Skeletal muscle cell (primary cell): ENCODE data around the gene CERCAM.
"Not testable (repeated sequence)": the region's sequence is repeated elsewhere in the genome, so short reads cannot be mapped to it uniquely, and the experiment has no call there.

Source experiments
- DNase-seq: peaks from one replicate; pipeline ENCODE4 v3.0.0-alpha.2; 2010; ENCODE audit warnings: low read depth
- H3K4me3 ChIP-seq: 2 replicates; pipeline ENCODE4 v1.5.1; 2011; ENCODE audit warnings: low read depth, mild to moderate bottlenecking, control low read depth, low read length, moderate library complexity

Gene CERCAM

DNA sequence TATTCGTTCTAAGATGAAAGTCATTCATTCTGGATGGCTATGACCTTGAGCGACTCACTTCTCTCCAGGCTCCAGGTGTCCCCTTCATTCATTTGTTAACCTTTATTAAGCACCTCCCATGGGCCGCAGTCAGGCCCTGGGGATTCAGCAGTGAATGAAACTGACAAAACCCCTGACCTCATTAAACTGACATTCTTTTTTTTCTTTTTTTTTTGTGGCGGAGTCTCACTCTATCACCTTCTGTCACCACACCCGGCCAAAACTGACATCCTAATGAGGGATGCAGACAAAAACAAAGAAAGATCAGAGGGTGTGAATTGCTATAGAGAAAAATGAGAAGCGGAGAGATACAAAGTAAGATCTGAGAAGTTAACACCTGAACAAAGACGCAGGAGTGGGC lies 18.6 kb downstream of the CERCAM start:
- no peak for DNase-seq
- H3K4me3 ChIP-seq: no peak overlapping the region

DNA sequence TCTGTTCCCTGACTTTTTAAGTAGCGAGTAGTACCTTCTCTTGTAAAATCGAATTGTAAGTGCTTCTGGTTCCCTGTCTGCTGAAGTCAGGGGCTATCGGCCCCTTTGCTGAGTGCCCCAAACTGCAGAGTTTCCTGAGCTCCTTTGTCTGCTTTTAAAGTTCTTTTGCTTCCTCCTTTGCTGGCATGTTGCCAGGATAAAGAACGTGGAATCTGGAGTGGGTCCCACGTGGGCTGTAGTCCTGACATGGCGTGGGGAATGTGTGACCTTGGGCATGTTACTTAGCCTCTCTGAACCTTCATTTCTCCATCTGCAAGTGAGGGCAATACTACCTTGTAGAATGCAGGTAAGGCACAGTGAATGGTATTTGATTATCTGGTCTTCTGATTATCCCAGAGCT lies 21.5 kb downstream of the CERCAM start:
- no peak overlapping the region for H3K4me3 ChIP-seq
- no peak for DNase-seq

DNA sequence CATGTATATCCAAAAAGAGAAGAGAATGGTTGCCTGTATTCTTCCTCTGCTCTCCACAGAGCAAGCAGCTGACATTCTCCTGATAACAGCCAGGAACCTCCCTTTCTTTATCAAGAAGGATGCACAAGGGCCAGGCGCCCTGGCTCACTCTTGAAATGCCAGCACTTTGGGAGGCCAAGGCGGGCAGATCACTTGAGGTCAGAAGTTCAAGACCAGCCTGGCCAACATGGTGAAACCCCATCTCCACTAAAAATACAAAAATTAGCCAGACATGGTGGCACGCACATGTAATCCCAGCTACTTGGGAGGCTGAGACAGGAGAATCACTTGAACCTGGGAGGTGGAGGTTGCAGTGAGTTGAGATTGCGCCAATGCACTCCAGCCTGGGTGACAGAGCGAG lies 25.8 kb downstream of the CERCAM start:
- not testable (repeated sequence) for H3K4me3 ChIP-seq, DNase-seq

DNA sequence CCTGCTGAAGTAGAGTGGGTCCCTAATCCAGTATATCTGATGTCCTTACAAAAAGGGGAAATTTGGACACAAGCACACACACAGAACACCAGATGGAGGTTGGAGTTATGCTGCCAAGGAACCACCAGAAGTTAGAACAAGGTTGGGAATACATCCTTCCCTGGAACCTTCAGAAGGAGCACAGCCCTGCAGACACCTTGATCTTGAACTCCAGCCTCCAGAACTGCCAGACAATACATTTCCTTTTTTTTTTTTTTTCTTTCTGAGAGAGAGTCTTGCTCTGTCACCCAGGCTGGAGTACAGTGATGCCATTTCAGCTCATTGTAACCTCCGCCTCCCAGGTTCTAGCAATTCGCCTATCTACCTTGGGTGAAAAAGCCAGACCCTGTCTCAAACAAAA lies 28.1 kb downstream of the CERCAM start:
- no peak overlapping the region for H3K4me3 ChIP-seq
- no peak for DNase-seq

DNA sequence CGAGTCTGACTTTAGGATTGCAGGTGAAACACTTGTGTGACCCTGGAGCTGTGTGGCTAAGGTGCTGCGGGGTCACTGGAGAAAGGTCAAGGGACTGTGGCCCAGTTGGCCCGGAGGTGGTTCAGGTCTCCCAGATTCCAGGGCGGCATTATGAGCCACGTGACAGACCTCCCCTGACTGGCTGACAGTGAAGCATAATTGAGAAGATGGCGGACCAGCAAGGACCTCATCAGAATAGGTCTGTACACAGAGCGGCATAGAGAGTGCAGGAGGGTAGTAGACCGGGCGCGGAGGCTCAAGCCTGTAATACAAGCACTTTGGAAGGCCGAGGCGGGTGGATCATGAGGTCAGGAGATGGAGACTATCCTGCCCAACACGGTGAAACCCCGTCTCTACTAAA lies 34.3 kb downstream of the CERCAM start:
- H3K4me3 ChIP-seq: no peak overlapping the region
- no peak for DNase-seq

DNA sequence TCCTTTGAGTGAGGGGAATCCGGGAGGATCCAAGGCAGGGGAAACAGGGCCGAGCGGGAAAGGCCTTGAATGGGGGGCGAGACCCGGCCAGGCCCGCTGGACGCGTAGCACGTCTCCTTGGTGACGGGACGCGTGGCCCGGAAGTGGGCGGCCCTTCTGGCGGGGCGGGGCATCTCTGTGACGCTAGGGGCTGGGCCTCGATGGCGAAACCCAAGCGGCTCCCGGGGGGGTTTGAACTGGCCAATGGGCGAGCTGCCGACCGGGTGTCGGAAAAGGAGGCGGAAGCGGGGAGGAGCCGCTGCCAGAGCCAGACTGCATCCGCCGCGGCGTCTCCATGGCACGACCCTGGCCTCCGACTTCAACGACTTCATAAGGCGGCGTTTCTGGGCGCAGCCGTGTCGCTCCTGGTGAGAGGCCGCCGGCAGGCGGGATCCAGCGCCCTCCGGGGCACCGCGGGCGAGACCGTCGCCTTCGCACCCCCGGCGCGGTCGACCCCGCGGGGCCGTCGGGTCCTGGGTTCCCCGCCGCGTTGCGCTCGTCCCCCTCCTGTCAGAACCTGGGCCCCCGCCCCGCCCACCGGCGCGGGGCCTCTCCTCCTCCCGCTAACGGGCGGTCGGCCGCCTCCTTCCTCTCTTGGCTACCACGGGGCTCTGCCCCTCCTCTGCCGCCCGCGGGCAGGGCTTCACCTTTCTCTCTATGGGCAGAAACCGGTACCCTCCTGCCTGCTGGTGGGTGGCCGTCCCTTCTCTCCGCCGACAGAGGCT lies 35.4 kb downstream of the CERCAM start, which contains the start of gene ODF2:
ODF2 (plus strand) TSS at position 158 of the 764 bp plus-strand sequence; CDS start at position 244, 86 bp downstream.
- peak within 1 kb of the TSS; percentile 95 for H3K4me3 ChIP-seq
- peak; percentile 81 for DNase-seq

DNA sequence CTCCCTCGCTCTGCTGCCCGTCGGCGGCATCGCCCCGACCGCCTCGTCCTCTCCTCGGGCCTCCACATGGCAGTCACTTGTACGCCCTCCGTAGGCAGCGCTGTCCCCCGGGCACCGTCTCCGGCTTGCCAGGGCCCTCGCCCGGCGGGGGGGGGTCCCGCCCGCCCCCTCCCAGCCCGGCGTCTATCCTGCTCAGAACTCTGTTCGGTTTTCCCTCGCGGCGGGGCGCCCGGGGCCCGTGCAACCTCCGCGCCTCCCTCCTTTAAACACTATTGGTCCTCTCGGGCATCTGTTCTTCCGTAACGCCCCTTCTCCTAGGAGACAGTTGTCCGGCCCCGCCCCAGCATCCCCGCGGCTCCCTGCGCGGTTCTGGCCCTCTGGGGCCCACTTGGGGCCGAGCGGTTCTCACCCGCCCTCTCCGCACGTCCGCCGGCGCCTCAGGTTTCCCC lies 36.0 kb downstream of the CERCAM start:
- DNase-seq: peak; percentile 20
- H3K4me3 ChIP-seq: peak overlapping the region; percentile 95

DNA sequence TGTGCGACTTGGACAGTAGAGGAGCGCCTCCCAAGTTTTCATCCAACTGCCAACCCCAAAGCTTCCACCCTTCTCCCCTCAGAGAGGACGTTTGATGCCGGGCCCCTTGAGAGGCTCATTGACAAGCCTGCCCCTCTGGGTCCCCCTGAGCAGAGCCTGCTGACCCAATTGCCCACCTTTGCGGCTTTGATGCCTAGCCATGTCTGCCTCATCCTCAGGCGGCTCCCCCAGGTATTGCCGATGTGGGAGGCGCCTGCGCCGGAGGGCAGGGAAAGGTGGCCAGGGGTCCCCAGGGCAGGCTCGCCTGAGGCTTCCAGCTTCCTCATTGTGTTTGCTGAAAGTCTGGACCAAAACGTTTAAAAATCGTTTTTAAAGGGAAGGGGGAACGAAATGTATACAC lies 36.5 kb downstream of the CERCAM start:
- H3K4me3 ChIP-seq: peak overlapping the region; percentile 95
- no peak for DNase-seq

DNA sequence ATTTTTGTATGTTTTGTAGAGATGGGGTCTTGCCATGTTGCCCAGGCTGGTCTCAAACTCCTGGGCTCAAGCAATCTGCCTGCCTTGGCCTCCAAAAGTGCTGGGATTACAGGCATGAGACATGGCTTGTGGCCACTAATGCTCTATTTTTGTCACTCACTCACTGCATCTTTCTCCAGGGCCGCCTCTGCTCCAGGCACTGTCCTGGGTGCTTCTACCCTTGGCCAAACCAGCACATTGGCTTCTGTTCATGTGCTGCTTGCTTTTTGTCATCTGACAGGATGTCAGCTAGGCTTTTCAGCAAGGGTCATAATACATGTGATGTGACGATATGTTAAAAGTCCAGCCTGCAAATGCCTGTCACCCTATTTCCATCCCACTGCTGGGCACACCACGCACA lies 38.4 kb downstream of the CERCAM start:
- DNase-seq: no peak
- no peak overlapping the region for H3K4me3 ChIP-seq

DNA sequence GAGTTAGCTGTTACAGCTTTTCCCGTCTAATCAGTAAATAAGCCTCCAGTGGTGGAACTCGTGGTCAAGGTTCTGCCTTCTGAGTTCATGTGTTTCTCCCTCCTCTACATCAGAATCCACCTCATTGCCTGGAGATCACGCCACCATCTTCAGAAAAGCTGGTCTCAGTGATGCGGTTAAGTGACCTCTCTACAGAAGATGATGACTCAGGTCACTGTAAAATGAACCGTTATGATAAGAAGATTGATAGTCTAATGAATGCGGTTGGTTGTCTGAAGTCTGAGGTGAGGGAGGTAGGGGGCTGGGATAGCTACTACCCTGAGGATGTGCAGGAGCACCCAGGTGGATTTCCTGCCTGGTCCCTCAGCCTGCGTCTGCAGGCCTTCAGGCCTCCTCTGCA lies 48.4 kb downstream of the CERCAM start:
- DNase-seq: no peak
- H3K4me3 ChIP-seq: no peak overlapping the region

DNA sequence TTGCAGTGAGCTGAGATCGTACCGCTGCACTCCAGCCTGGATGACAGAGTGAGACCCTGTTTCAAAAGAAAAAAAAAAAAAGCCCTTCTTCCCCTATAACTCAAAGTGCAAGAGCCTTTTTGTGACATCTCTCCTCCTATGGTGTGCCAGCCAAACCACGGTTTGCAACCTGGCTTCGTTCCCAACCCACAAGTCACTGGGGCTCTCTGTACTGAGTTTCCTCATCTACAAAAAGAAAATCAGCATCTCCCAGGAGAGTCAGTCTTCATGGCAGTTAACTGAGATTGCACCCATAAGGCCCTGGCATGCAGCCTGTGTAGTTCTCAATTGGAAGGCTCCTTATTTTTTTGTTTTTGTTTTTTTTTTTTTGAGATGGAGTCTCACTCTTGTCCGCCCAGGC lies 49.9 kb downstream of the CERCAM start:
- no peak overlapping the region for H3K4me3 ChIP-seq
- peak; percentile 42 for DNase-seq

DNA sequence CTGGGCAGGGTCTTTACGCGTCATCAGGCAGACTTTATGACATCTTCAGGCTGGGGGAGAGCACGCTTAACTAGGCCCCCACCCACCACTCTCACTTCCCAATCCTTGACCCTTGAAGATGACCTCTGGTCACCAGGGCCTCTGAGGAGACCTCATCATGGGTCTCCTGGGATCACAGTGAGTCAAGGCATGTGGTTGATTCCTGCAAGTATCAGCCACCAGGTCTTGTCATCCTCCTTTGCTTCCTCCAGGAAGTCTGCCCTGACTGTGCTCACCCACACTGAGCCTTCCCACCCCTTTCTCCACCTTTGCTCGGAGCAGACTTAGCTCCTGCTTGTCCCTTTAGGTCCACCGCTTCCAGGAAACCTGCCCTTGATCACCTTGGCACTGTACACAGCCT lies 52.4 kb downstream of the CERCAM start:
- H3K4me3 ChIP-seq: no peak overlapping the region
- no peak for DNase-seq

DNA sequence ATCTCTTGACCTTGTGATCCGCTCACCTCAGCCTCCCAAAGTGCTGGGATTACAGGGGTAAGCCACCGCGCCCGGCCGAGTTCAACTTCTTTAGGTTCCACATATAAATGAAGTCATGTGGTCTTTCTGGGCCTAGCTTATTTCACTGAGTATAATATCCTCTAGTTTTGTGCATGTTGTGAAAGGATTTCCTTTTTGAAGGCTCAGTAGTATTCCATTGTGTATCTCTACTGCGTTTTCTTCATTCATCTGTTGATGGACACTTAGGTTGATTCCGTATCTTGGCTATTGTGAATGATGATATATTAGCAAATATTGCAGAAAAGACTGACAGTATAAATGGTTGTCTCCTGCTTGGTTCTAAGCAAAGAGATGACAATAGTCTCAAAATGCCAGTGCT lies 55.2 kb downstream of the CERCAM start:
- no peak for DNase-seq
- no peak overlapping the region for H3K4me3 ChIP-seq

DNA sequence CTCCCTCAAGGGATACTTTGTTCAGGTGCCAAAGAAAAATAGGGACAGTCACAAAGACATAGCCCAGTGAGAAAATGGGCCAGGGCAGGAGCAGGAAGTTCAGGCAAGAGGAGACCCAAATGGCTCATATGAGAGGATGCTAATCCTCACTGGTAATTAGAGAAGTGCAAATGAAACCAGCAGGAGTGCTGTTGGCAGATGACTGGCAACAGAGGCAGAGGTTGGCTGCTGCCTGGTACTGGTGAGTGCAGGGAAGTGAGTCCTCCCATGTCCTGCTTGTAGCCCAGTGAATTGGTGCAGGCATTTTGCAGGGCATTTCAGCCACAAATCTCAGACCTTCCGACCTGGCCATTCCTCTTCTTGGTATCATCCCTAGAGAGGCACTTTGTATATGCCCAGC lies 58.6 kb downstream of the CERCAM start:
- H3K4me3 ChIP-seq: no peak overlapping the region
- DNase-seq: no peak

DNA sequence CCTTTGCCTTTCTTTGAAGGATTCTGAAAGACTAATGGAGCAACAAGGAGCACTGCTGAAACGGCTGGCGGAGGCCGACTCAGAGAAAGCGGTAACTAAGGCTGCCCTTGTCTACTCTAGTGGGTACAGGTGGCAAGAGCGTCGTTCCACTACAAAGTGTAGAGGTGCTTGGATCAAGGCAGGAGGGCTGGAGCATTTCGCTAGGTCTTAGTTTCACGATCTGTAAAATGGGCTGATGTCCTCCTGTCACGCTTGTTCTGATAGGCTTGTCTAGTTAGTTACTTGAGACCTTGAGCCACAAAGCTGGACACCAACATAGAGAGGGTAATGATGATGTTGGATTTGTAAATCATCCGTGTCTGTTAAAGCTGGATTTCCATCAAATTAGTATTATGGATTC lies 60.9 kb downstream of the CERCAM start:
- DNase-seq: no peak
- no peak overlapping the region for H3K4me3 ChIP-seq

DNA sequence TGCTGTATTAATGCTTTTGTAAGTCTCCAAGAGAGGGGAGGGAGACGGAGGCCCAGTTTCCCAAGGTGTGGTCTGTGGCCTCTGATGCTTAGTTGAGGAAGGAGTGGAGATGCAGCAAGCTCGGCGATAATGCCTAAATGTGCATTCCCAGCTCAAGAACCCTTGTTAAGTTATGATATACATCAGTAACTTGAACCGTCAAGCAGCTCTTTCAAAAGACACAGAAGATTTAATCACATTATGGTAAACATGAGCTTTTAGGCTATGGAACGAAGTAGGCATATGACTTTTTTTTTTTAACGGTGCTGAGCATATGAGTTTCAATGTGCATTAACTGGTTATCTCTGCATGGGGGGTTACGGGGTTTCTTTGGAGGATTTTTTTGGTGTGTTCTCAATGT lies 61.5 kb downstream of the CERCAM start:
- H3K4me3 ChIP-seq: no peak overlapping the region
- DNase-seq: no peak

DNA sequence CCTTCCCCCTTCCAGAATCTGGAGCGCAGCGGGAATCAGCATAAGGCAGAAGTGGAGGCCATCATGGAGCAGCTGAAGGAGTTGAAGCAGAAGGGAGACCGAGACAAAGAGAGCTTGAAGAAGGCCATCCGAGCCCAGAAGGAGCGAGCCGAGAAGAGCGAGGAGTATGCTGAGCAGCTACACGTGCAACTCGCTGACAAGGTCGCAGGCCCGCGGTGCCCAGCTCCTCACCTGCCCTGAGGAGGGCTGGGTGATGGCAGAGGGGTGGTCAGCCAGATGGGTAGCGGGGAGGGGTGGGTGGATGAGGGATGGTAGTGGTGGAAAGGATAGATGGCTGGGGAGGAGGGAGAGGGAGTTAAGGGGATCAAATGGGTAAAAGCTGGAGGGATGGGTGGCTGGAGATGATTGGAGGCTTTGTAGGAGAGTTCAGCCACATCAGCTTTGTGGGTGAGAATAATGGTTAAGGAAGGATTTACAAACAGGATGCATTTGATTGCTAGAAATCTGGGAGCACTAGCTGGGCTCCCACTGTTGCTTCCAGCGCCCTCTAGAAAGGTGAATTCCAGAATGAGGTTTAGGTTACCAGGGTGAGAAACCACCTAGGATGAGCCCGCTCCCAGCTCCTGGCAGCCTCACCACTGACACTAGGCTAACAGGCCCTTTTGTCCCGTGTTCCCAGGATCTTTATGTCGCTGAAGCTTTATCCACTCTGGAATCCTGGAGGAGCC lies 64.2 kb downstream of the CERCAM start:
- no peak overlapping the region for H3K4me3 ChIP-seq
- DNase-seq: no peak

DNA sequence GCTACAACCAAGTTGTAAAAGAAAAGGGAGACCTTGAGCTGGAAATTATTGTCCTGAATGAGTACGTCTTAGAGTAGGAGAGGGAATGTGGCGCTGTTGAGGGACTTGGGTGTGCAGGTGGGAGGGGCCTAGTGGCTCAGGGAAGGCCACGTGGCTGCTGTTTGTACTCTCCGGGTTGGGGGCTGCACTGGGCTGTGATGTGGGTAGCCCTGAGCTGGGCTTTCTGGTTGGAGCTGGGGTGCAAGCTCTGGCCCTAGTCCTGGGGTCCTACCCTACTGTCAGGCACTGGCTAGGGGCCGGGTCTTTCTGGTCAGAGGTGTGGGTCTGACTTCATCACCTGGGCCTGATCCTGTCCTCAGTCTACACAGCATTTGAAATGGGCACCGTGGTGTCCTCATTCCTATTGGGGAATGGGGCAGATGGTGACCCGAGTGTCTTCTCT lies 64.8 kb downstream of the CERCAM start:
- H3K4me3 ChIP-seq: no peak overlapping the region
- no peak for DNase-seq

DNA sequence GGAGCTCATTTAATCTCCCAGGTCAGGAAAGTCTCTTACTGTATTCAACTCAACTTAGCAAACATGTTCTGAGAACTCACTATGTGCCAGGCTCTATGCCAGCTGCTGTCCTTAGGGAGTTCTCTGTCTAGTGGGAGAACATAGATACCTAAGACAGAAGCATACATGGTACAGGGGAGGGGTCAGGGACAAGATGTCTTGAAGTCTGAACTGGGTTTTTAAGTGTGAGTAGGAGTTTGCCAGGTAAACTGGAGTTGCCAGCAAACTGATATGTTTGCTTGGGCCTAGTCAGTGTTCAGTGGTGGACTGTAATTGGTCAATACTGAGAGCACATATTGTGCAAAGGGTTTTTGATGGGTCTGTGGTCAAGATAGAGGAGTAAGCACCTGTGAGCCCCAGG lies 65.5 kb downstream of the CERCAM start:
- no peak for DNase-seq
- no peak overlapping the region for H3K4me3 ChIP-seq
